GM12865 (cell line): ENCODE results near the gene KCTD21.

Experiments
- DNase-seq: peaks from one replicate; pipeline ENCODE4 v3.0.0; 2010; ENCODE audit warnings: low read depth
- H3K4me3 ChIP-seq: 2 replicates; pipeline ENCODE4 v1.5.1; 2011; ENCODE audit warnings: mild to moderate bottlenecking, low read depth, low read length, control low read depth
- TF ChIP-seq, protein P1 (sequence below): IDR thresholded peaks from 2 replicates; pipeline ENCODE4 v1.5.1; 2011; ENCODE audit warnings: low read length, control low read depth, low read depth, inconsistent platforms; ENCODE audit not compliant: insufficient read depth; ENCODE audit errors: missing control alignments

The KCTD21 gene

GRCh38 chr11:78229106-78229505, 40.7 kb upstream of the KCTD21 start:
- TF ChIP-seq, protein P1, sequence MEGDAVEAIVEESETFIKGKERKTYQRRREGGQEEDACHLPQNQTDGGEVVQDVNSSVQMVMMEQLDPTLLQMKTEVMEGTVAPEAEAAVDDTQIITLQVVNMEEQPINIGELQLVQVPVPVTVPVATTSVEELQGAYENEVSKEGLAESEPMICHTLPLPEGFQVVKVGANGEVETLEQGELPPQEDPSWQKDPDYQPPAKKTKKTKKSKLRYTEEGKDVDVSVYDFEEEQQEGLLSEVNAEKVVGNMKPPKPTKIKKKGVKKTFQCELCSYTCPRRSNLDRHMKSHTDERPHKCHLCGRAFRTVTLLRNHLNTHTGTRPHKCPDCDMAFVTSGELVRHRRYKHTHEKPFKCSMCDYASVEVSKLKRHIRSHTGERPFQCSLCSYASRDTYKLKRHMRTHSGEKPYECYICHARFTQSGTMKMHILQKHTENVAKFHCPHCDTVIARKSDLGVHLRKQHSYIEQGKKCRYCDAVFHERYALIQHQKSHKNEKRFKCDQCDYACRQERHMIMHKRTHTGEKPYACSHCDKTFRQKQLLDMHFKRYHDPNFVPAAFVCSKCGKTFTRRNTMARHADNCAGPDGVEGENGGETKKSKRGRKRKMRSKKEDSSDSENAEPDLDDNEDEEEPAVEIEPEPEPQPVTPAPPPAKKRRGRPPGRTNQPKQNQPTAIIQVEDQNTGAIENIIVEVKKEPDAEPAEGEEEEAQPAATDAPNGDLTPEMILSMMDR: no peak
- H3K4me3 ChIP-seq: no peak overlapping the region
- DNase-seq: no peak

- TF ChIP-seq, protein P1: peak; percentile 57
- DNase-seq: peak; percentile 80
These were observed 40.0 kb upstream of the KCTD21 start for GRCh38 chr11:78228467-78228866.

DNA sequence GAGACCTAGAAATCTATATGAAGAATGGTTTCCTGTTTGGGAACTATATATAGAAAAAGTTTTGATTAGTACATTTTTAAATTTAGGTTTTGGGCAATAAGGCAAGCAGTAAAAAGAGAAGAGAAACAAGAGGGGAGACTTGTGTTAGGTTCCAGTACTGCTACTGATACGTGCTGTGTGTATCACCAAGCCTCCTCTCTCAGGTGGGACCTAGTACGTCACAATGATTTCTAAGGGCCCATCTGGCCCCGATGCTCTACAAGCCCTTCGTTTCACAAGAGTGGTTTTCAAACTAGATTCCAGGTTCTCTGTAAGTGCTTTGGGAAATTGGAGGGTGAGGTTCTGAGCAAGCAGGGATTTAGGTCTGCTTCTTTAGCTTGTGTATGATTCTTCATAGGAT, 39.5 kb upstream of the KCTD21 start:
- no peak overlapping the region for H3K4me3 ChIP-seq
- TF ChIP-seq, protein P1: peak; percentile 0
- DNase-seq: peak; percentile 70

More at GRCh38 chr11:78228467-78228866, 40.0 kb upstream of the KCTD21 start:
- no peak overlapping the region for H3K4me3 ChIP-seq

DNA sequence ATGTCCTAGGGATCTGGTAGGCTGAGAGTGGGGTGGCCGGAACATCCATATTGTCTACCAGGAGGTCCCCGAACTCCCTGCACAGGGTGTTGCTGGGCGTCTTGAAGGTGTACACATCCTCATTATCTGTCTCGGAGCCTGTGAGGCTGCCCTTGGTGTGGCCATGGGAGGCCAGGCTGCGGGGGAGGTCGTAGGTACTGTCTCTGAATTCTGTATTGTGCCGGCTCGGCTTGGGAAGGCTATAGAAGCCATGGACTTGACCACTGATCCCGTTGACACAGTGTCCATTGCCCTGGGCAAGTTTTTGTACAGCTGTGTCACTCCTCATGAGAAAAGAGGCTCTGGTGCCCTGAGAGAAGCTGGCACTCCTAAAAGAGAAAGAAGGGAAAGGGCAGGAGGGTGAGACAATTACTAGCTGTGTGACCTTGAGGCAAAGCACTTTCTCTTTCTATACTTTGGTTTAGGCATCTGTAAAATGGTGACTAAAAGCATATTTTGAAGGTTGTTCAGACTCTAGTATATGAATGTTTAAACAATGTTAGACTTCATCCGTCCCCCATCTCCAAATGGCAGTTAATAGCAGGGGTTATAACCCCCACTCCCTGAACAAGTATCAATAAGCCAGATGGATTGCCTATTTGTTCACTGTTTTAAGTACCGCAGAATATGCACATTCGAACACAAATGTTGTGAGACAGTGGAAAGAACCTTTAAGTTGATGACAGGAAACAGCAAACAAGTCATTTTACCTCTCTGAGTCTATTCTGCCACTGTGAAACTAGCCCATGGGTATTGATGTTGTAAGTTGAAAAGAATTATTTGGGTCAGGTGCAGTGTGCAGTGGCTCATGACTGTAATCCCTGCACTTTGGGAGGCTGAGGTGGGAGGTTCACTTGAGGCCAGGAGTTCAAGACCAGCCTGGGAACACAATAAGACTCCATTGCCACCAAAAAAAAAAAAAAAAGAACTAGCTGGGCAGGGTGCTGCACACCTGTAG, 38.6 kb upstream of the KCTD21 start:
- TF ChIP-seq, protein P1: no peak
- no peak overlapping the region for H3K4me3 ChIP-seq
- DNase-seq: peak; percentile 81

GRCh38 chr11:78224906-78225420, 36.5 kb upstream of the KCTD21 start:
- TF ChIP-seq, protein P1: no peak
- no peak for DNase-seq
- H3K4me3 ChIP-seq: no peak overlapping the region

GRCh38 chr11:78224506-78224905, 36.1 kb upstream of the KCTD21 start:
- DNase-seq: no peak
- no peak overlapping the region for H3K4me3 ChIP-seq
- TF ChIP-seq, protein P1: no peak
